Mucosa of gallbladder (tissue), 1 donor: Measurements from ENCODE around the gene PCNX2. TPM values are rescaled to one million over a fixed set of nuclear protein-coding genes. Genes with fewer than 3 reads are reported as not detected.

ENCODE experiments used
- total RNA-seq: library from RNA; stranded (reverse); gene quantifications from one replicate; pipeline ENCODE4 v1.2.1, GENCODE V29; 2021
- donor health status: DM: no; HTN: no; CAD: no.

Gene PCNX2
- total RNA-seq, 1 donor from 2014 or later, result 28.4 TPM

Other genes starting within 250 kb of the PCNX2 start
- 11.9 TPM for gene MAP3K21, start 32.0 kb upstream of the PCNX2 start, total RNA-seq